SJSA1 (cell line): ENCODE data around the gene ZSCAN16. TPM values are rescaled to one million over a fixed set of nuclear protein-coding genes. Genes with fewer than 3 reads are reported as not detected.

Experiments
- DNase-seq, 2 experiments: peaks; one replicate each; pipeline ENCODE4 v3.0.0-alpha.2; 2015 to 2020; ENCODE audit warnings: low spot score in 2 of 2, low read depth in 1 of 2
- H3K27ac ChIP-seq: fragments of 250-450 bp; sonication (Bioruptor Pico); 2 replicates; pipeline ENCODE4 v1.5.1; 2020; ENCODE audit warnings: mild to moderate bottlenecking, moderate library complexity
- H3K27me3 ChIP-seq: fragments of 250-450 bp; sonication (Bioruptor Pico); replicated peaks from 2 replicates; pipeline ENCODE4 v1.5.1; 2020; ENCODE audit warnings: mild to moderate bottlenecking, moderate library complexity
- H3K36me3 ChIP-seq: fragments of 250-450 bp; sonication (Bioruptor Pico); 2 replicates; pipeline ENCODE4 v1.5.1; 2020; ENCODE audit warnings: mild to moderate bottlenecking
- H3K4me1 ChIP-seq: fragments of 250-450 bp; sonication (Bioruptor Pico); replicated peaks from 2 replicates; pipeline ENCODE4 v1.6.1; 2021; ENCODE audit warnings: mild to moderate bottlenecking
- H3K4me3 ChIP-seq: fragments of 250-450 bp; sonication (Bioruptor Pico); 2 replicates; pipeline ENCODE4 v1.5.1; 2020; ENCODE audit warnings: mild to moderate bottlenecking
- H3K9me3 ChIP-seq: fragments of 250-450 bp; sonication (Bioruptor Pico); replicated peaks from 2 replicates; pipeline ENCODE4 v1.5.1; 2020; ENCODE audit warnings: mild to moderate bottlenecking
- total RNA-seq: library from RNA; depleted of rRNA; stranded (reverse); fragments of >200 nt; shearing (Covaris generic); gene quantifications from 2 replicates; pipeline ENCODE4 v1.2.3, GENCODE V29; 2014; rRNA removed

The ZSCAN16 gene
- total RNA-seq, 1 experiment from 2014 or later, result 1.2 TPM

DNA sequence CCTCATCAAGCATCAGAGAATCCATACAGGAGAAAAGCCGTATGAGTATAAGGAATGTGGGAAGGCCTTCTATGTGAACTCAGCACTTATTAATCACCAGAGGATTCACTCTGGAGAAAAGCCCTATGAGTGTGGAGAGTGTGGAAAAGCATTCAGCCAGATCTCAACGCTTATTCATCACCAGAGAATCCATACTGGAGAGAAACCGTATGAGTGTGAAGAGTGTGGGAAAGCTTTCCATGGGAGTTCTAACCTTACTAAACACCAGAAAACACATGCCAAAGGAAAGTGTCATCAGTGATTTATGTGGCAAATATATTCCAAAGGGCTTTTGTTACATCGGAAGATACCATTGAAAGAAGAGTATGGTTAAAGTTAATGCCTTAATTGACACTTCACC, 42.7 kb downstream of the ZSCAN16 start:
- H3K27ac ChIP-seq, result no peak overlapping the region
- H3K36me3 ChIP-seq, result no peaks in the 10 kb centered on the region
- H3K27me3 ChIP-seq, result no peaks in the 10 kb centered on the region
- H3K4me3 ChIP-seq, result no peak overlapping the region
- DNase-seq, result peak in 1 of 2 experiments; percentile 23
- peaks cover 2% of the 10 kb centered on the region; the same call in 1 of the 2 replicates for H3K9me3 ChIP-seq
- H3K4me1 ChIP-seq, result no peaks in the 10 kb centered on the region; the same call in 1 of the 2 replicates

DNA sequence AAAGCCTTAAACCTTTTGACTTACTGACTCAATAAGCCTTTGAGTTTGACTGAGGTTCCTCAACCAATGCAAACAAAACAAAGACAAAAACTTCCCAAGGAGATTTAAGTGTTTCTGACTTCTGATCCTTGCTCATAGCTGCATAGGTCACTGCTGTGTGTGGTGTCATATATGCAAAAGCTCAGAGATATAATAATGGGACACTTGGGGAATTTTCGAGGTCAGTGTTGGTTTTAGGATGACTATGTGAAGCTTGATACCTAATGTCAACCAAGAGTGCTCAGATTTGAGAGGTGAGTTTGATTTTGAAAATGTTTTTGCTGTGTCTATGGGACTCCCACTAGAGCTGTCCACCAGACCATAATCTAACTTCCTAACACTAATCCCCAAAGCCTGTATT, 43.5 kb downstream of the ZSCAN16 start:
- no peaks in the 10 kb centered on the region; the same call in 1 of the 2 replicates for H3K4me1 ChIP-seq
- no peak overlapping the region for H3K4me3 ChIP-seq
- no peaks in the 10 kb centered on the region for H3K27me3 ChIP-seq
- peaks cover 4% of the 10 kb centered on the region; the same call in 1 of the 2 replicates for H3K9me3 ChIP-seq
- DNase-seq, result no peak
- H3K27ac ChIP-seq, result no peak overlapping the region
- H3K36me3 ChIP-seq, result no peaks in the 10 kb centered on the region

DNA sequence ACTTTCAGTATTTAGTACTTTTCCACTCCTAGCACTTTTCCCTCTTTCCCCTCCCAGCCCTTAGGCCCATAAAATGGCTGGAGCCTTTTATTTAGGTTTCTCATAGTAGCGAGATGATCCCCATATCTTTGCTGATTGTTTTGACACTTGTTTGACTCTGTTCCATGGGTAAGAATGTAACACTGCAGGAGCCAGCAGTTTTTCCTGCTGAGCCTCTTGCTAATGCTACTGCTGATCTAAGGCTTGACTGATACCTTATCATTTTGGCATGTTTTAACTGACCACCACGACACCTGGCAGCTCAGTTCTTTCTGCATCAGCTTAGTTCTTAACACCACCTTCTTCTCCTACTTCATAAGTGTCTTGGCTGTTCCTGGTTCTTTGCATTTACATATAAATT, 46.9 kb downstream of the ZSCAN16 start:
- H3K36me3 ChIP-seq, result no peaks in the 10 kb centered on the region
- no peak overlapping the region for H3K27ac ChIP-seq
- no peaks in the 10 kb centered on the region; the same call in 1 of the 2 replicates for H3K4me1 ChIP-seq
- no peaks in the 10 kb centered on the region for H3K27me3 ChIP-seq
- peaks cover 4% of the 10 kb centered on the region; the same call in 1 of the 2 replicates for H3K9me3 ChIP-seq
- no peak overlapping the region for H3K4me3 ChIP-seq
- no peak for DNase-seq

DNA sequence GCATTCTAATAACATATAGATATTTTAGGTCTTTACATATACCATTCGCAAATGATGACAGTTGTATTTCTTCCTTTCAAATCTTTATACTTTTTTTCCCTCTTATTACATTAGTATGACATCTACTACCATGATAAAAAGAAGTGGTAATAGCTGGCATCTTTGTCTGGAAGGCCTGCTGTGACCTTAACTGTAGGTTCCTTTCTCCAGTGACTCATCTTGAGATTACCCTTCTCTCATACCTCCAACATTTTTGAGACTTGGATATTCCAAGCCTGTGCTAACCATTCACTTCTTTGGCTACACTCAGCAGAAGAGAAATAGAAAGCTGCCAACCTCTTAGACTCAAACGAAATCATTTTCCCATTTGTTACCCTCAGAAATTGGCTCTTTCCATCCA, 47.6 kb downstream of the ZSCAN16 start:
- peaks cover 4% of the 10 kb centered on the region; the same call in 1 of the 2 replicates for H3K9me3 ChIP-seq
- H3K27me3 ChIP-seq, result no peaks in the 10 kb centered on the region
- no peak overlapping the region for H3K27ac ChIP-seq
- H3K4me1 ChIP-seq, result no peaks in the 10 kb centered on the region
- H3K4me3 ChIP-seq, result no peak overlapping the region
- DNase-seq, result no peak
- no peaks in the 10 kb centered on the region for H3K36me3 ChIP-seq

DNA sequence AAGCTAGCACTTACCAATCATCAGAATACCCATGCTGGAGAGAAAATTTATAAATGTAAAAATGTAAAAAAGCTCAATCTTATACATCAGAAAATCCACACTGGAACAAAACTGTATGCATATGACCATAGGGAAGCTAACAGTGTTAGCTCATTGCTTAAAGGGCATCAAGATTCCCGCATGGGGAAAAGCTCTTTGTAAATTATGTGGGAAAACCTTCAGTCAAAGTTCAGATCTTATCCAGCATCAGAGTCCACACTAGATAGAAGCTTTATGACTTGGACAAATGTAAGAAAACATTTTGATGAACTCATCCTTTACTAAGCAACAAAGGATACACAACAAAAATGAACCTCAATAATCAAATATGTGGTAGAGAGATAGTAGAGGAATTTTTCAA, 52.0 kb downstream of the ZSCAN16 start:
- H3K27me3 ChIP-seq, result no peaks in the 10 kb centered on the region
- DNase-seq, result no peak
- no peak overlapping the region for H3K27ac ChIP-seq
- H3K4me3 ChIP-seq, result no peak overlapping the region
- peaks cover 4% of the 10 kb centered on the region; the same call in 1 of the 2 replicates for H3K9me3 ChIP-seq
- H3K4me1 ChIP-seq, result no peaks in the 10 kb centered on the region
- H3K36me3 ChIP-seq, result no peaks in the 10 kb centered on the region

Other genes starting within 250 kb of the ZSCAN16 start
- not detected in 2 replicates for gene OR2B2, start 212.2 kb upstream of the ZSCAN16 start, total RNA-seq
- gene OR2B6, start 167.4 kb upstream of the ZSCAN16 start, total RNA-seq, result not detected in 2 replicates
- gene ZNF165, start 44.0 kb upstream of the ZSCAN16 start, total RNA-seq, result 0.08 TPM in 1 of 2 replicates, not detected in the other
- gene ZKSCAN8, start 17.3 kb downstream of the ZSCAN16 start, total RNA-seq, result 8.2 and 12.4 TPM in 2 replicates
- gene ZSCAN9, start 100.7 kb downstream of the ZSCAN16 start, total RNA-seq, result 24.3 and 34.9 TPM in 2 replicates
- 8.2 and 13.8 TPM in 2 replicates for gene ZKSCAN4, start 127.7 kb downstream of the ZSCAN16 start, total RNA-seq
- not detected in 2 replicates for gene NKAPL, start 134.7 kb downstream of the ZSCAN16 start, total RNA-seq
- gene ZSCAN26, start 142.5 kb downstream of the ZSCAN16 start, total RNA-seq, result 11.7 and 17.4 TPM in 2 replicates
- gene PGBD1, start 157.0 kb downstream of the ZSCAN16 start, total RNA-seq, result 13.4 and 13.5 TPM in 2 replicates
- 17.9 and 67.4 TPM in 2 replicates for gene ZSCAN31, start 211.5 kb downstream of the ZSCAN16 start, total RNA-seq
- 5.9 and 6.9 TPM in 2 replicates for gene ZKSCAN3, start 225.3 kb downstream of the ZSCAN16 start, total RNA-seq